A549 (cell line): ENCODE measurements around the gene TOM1L1.

Experiments used
- EHMT2 ChIP-seq: fragments of 200-600 bp; sonication (generic); IDR thresholded peaks from 2 replicates; pipeline ENCODE4 v1.6.1; 2016; ENCODE audit warnings: antibody characterized with exemption, low read depth, mild to moderate bottlenecking, moderate library complexity
- GATA3 ChIP-seq: IDR thresholded peaks from 2 replicates; pipeline ENCODE4 v1.6.1; 2012; ENCODE audit warnings: borderline replicate concordance
- MYC ChIP-seq: IDR thresholded peaks from 2 replicates; pipeline ENCODE4 v1.6.1; 2012; ENCODE audit warnings: mild to moderate bottlenecking, inconsistent platforms, low read length, improper control_type of control experiment, borderline replicate concordance
- POLR2AphosphoS2 ChIP-seq: conservative IDR thresholded peaks from 2 replicates; pipeline ENCODE4 v1.6.1; 2012; ENCODE audit warnings: low read length, improper control_type of control experiment, inconsistent platforms
- TF ChIP-seq, protein P1 (sequence below): IDR thresholded peaks from 2 replicates; pipeline ENCODE4 v1.6.1; 2012
- TF ChIP-seq, protein P2 (sequence below): fragments of >200 bp; sonication (Bioruptor Twin); formaldehyde crosslinking; IDR thresholded peaks from 3 replicates; pipeline ENCODE4 v1.5.1; 2016
- TF ChIP-seq, protein P3 (sequence below): fragments of 250-450 bp; sonication (Bioruptor Pico); IDR thresholded peaks from 2 replicates; pipeline ENCODE4 v1.5.0; 2021; ENCODE audit warnings: mild to moderate bottlenecking, moderate library complexity, borderline replicate concordance

DNA sequence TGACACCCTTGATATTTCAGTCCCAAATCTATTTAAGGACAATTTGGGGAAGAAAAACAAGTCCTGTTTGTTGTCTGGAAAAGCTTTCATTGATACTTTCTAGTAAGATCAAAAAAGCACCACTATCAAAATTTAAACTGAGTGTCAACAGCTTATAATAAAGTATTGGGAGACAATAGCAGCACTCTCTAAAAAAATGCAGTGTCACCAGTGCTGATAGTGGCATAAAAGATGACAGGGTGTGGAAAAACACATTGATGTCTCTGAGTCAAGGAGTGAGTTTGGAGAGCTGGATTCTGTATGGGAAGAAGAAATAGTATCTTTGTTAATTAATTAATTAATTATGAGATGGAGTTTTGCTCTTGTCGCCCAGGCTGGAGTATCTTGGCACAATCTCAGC lies 8.3 kb upstream of the TOM1L1 start:
- TF ChIP-seq, protein P1, sequence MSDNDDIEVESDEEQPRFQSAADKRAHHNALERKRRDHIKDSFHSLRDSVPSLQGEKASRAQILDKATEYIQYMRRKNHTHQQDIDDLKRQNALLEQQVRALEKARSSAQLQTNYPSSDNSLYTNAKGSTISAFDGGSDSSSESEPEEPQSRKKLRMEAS = no peak
- TF ChIP-seq POLR2AphosphoS2 = no peak
- TF ChIP-seq, protein P2, sequence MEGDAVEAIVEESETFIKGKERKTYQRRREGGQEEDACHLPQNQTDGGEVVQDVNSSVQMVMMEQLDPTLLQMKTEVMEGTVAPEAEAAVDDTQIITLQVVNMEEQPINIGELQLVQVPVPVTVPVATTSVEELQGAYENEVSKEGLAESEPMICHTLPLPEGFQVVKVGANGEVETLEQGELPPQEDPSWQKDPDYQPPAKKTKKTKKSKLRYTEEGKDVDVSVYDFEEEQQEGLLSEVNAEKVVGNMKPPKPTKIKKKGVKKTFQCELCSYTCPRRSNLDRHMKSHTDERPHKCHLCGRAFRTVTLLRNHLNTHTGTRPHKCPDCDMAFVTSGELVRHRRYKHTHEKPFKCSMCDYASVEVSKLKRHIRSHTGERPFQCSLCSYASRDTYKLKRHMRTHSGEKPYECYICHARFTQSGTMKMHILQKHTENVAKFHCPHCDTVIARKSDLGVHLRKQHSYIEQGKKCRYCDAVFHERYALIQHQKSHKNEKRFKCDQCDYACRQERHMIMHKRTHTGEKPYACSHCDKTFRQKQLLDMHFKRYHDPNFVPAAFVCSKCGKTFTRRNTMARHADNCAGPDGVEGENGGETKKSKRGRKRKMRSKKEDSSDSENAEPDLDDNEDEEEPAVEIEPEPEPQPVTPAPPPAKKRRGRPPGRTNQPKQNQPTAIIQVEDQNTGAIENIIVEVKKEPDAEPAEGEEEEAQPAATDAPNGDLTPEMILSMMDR = no peak
- TF ChIP-seq MYC = no peak
- TF ChIP-seq EHMT2 = no peak
- TF ChIP-seq GATA3 = no peak
- TF ChIP-seq, protein P3, sequence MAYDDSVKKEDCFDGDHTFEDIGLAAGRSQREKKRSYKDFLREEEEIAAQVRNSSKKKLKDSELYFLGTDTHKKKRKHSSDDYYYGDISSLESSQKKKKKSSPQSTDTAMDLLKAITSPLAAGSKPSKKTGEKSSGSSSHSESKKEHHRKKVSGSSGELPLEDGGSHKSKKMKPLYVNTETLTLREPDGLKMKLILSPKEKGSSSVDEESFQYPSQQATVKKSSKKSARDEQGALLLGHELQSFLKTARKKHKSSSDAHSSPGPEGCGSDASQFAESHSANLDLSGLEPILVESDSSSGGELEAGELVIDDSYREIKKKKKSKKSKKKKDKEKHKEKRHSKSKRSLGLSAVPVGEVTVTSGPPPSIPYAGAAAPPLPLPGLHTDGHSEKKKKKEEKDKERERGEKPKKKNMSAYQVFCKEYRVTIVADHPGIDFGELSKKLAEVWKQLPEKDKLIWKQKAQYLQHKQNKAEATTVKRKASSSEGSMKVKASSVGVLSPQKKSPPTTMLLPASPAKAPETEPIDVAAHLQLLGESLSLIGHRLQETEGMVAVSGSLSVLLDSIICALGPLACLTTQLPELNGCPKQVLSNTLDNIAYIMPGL (CRISPR knock-in tag) = no peak
